Urothelium cell line (cell line): ENCODE results near the gene GIT2.
"Not testable (repeated sequence)": the region's sequence is repeated elsewhere in the genome, so short reads cannot be mapped to it uniquely, and the experiment has no call there.

Source experiments
- DNase-seq: peaks from one replicate; pipeline ENCODE4 v3.0.0; 2011; ENCODE audit warnings: low spot score, mixed read lengths
- FAIRE-seq: peaks from 2 replicates; lab custom pipeline; 2011; peaks lifted over from hg19 to GRCh38; lab: Jason Lieb, UNC

Gene GIT2

DNA sequence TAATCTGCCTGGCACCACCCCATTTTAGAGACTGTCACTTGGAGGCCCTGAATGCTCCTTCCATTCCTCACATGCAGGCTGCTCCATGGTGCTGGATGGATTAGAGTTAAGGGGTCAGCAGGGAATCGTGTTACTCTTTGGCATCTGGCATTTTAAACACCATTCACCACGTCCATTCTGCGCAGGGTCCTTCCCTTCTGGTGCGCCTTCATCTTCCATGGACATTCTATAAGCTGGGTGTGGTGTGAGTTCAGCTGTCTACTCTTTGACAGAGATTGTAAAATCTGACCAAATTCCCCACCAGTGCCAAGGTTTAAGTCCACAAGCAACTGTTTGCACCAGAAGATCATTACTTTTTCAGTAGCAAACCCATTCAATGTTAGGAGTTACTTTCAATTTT, 47.8 kb downstream of the GIT2 start:
- FAIRE-seq (no peak), DNase-seq (no peak)

DNA sequence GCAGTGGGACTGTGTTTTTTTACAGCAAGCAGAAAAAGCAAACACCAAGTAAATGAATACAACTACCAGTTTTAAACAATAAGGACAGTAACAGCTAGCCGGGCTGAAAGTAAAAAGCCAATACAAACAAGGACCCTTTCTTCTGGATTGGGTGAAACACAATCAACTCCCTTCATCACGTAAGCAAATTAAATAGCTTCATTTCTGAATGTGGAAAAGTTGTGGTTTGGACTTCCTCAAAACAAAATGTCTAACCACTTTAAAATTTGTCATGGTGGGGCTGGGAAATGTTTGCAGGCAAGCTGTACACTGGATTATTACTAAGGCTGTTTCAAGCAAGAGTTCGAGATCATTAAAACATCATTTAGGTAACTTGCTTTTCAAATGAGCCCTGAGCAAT, 48.6 kb downstream of the GIT2 start:
- no peak for DNase-seq
- no peak for FAIRE-seq

DNA sequence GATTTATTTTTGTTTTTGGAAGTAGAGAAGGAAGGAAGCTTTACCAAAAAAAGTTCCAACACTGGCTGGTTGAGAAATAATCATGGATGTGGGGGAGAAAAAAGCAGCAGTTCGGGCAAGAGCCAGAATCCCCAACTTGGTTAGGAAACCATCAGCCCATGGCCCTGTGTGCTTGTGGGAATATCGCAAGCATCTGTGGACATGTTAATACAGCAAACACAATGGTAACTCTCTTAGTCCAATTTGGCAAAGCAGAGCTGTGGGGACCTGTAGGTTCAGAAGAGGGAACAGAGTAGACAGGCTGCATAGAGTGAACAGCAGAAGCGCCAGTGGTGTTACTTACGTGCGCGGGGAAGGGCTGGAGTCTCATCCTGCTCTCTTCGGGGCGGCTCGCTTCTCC, 49.3 kb downstream of the GIT2 start:
- FAIRE-seq (no peak), DNase-seq (no peak)

DNA sequence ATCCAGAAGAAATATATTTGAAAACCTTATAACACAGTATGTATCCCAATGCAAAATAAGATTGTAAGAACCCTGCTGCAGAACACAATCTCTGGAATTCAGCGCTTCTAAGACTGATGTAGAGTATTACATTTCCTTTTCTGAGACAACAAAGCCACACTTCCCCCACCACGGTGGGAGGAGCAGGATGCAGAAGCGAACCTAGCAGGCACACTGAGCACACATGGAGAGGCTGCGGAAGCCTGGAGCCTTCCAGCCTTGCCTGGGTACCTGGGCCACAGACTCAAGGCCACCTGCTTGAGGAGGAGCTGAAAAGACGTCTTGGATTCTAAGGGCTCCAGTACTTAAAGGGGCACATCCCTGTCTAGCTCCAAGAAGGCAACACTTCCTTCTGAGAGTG, 49.7 kb downstream of the GIT2 start:
- DNase-seq (no peak), FAIRE-seq (no peak)

DNA sequence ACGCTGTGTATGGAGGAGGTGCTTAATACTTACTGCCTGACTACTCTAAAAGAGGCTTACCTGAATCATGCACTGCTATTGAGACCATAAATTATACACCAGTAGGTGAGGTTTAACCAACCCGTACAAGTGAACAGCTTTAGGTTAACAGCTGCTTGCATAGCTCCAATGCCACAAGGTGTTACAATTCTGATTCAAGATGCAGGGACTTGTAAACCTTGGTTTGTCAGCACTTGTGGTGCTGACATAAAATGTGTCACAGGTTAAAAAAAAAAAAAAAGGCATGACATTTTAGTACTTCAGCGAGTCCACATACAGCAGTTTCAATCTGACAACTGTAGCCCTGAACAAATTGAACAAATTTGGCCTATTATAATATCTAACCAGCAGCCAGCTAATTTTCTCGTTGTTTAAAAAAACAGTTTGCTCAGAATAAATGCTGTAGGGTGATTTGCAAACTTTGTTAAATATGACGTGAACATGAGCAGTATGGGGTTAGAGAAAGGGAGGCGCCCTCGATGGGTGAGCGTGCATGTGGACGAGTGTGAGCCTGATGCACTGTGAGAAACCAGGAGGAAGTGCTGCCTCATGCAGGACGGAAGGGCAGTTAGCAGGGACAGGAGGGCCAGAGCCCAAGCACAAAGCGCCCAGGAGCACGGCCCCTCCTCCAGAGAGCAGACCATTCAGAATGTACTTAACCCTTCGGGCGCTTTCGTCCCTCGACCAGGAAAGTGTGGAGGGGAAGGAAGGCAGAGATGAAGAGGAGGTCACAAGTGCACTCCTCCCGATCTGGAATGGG, 51.4 kb downstream of the GIT2 start:
- FAIRE-seq (no peak), DNase-seq (no peak)

DNA sequence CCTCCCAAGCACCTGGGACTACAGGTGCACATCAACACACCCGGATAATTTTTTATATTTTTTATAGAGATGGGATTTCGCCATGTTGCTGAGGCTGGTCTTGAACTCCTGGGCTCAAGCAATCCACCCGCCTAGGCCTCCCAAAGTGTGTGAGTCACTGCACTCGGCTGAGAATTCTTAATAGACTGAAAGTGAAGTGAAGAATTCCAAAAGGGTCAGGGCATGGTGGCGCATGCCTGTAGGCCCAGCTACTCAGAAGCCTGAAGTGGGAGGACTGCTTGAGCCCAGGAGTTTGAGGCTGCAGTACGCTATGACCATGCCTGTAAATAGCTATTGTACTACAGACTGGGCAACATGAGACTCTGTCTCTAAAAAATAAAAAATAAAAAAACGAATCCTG, 52.4 kb downstream of the GIT2 start:
- DNase-seq = no peak
- no peak for FAIRE-seq

DNA sequence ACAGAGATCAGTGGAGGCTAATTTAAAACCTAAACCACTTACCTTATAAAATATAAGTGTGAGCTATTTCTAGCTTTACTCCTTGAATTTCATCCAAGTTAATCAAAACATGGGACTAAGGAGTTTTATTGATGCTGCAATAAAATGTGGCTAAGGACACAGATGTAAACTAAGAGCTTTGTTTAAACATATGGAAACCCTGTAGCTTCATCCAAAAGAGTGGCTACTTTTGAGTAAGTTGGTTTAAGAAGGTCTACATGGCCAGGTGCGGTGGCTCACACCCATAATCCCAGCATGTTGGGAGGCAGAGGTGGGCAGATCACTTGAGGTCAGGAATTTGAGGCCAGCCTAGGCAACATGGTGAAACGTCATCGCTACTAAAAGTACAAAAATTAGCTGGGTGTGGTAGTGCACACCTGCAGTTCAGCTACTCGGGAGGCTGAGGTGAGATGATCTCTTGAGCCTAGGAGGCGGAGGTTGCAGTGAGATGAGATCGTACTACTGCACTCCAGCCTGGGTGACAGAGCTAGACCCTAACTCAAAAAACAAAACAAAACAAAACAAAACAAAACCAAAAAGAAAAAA, 55.7 kb downstream of the GIT2 start:
- DNase-seq (no peak), FAIRE-seq (no peak)

DNA sequence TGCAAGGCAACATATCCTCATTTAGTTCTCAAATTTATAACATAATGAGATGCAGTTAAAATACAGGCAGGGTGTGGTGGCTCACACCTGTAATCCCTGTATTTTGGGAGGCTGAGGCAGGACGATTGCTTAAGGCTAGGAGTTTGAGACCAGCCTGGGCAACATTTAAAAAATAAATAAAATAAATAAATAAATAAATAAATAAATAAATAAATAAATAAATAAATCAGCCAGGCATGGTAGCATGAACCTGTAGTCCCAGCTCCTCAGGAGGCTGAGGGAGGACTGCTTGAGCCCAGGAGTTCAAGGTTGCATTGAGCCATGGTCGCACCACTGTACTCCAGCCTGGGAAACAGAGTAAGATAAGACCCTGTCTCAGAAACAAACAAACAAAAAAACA, 56.7 kb downstream of the GIT2 start:
- DNase-seq = no peak
- FAIRE-seq = no peak

DNA sequence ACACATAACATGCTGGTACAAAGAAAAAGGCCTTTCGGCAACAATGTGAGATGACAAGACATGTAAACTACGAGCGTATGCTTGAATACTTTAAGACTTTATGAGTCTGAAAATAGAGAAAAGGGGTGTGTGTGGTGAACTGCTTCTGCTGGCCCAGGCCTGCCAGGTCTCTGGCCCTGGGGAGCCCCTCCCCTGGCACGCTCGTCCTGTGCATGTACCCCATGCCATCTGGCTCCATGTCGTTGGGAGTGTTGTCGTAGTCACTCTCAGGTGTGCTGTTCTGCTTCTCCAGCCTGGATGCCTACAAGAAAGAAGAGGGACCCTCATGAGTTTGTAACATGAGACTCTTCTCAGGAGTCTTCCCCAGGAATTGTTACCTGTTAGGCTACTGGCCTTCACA, 57.2 kb downstream of the GIT2 start:
- FAIRE-seq (no peak), DNase-seq (no peak)

DNA sequence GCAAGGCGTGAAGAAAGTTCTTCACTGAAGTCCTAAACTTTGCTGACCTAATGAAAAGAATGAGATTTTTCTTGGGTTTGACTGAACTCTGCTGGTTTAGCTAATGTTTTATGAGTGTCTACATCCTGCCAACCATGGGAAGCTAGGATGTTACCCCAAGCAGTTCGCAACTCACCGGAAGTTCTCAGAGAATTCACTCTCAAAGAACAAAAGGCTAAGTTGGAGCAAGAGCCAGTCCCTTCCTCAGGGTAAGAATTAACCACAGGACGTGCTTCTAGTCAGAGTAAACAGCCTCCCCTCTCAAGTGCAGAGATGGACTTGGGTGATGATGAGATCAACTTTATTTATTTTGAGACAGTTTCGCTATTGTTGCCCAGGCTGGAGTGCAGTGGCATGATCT, 58.8 kb downstream of the GIT2 start:
- DNase-seq (no peak), FAIRE-seq (no peak)

DNA sequence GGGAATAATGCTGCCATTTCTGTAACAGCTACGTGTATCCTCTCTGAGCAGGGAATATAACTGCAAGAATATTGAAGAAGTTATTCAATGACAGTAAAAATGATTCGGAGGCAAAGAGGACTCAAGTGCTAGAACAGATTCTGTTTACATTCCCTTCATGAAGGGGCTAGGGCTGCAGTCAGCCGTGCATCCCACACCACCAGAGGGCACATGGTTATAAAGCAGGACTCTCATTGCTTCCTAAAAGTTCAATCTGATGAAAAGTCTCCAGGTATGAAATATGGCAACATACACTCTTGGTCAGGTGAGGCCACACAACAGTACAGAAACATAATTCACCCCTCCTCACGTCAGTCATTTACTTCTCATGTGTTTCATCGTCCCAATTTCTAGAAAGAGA, 62.1 kb downstream of the GIT2 start:
- FAIRE-seq = no peak

DNA sequence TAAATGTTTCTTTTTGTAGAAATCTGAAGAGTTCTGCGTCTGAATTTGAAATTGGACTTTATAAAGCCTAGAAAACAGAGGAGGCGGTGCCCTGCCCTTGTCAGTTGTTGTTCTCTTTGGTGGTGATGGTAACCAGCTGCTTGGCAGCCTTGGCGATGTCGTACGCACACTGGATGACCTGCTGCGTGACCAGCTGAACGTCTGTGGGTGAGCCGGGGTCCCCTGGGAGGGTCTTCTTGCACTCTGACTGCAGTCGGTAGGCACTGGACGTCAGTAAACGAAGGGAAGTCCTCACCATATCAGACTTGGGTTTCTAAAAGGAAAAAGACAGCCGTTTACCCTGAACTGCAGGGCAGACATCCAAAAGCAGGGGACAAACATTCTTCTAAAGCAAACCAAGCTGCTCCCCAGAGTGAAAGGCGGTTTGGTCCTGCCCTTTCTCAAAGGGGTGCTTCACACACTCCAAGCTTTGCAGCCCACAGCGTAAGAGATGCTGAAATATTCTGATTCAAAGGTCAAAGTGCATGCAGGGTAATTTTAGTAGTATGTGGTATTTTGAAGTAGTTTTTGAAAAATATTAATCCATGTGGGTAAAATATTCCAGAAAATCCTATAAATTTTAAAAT, 63.2 kb downstream of the GIT2 start:
- no peak for DNase-seq
- no peak for FAIRE-seq

More for the DNA sequence above, 62.1 kb downstream of the GIT2 start:
- no peak for DNase-seq

DNA sequence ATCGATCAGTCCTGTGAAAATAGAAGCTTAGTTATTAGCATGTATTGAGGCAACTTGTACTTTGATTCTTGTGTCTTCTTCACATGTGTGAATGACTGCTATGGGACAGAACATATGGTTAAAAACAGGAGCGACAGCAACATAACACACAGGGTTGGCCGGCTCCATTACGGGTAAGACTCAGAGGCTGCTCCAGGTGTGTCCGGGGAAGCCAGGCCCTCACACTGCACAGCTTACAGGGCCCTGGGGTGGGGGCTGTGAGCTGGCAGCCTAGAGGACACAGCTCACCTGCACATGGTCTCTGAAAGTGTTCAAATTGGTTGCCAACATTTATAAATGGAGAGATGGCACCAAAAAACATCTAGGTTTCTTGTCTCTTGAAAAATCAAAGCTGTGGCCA, 65.0 kb downstream of the GIT2 start:
- FAIRE-seq (no peak), DNase-seq (no peak)

DNA sequence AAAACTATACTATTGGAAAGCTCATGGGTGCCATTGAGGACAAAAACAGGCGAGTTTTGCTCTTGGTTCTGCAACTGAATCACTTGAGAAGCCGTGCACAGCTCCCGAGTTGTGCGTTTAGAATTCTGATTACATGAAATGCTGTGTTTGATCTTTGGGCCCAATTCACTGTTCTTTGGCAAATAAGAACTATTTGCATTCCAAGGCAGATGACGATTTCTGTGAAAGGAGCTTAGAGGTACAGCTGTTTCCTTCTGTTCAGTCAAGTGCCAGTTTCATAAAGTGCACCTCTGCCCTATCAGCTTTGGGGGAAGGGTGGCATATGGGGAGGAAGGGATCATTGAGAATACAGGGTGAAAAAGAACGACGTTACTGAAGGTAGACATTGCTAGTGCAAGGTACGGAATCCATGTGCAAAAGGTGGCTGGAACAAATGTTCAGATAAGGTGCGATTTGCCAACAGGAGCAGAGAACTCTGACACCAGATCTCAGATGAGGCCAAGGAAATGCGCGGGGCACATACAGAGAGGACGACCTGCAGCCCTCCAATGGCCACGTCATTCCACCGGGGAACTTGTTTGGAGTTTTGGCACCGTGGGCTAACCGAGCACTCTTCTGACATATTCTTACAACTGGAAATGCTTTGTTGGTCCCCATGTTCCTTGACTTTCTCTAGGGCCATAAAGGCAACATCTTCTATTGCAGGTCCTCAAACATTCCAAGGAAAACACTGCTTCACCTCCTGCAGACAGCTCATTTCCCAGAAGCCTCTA, 66.0 kb downstream of the GIT2 start:
- no peak for FAIRE-seq
- no peak for DNase-seq

DNA sequence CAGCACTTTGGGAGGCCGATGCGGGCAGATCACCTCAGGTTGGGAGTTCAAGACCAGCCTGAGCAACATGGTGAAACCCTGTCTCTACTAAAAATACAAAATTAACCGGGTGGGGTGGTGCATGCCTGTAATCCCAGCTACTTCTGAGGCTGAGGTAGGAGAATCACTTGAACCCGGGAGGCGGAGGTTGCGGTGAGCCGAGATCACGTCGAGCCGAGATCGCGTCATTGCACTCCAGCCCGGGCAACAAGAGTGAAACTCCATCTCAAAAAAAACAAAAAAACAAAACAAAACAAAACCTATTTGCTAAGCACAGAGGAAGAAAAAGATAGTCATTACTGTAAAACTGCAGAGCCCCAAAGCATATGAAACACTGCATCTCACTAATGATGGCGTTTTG, 66.8 kb downstream of the GIT2 start:
- FAIRE-seq, DNase-seq: not testable (repeated sequence)

DNA sequence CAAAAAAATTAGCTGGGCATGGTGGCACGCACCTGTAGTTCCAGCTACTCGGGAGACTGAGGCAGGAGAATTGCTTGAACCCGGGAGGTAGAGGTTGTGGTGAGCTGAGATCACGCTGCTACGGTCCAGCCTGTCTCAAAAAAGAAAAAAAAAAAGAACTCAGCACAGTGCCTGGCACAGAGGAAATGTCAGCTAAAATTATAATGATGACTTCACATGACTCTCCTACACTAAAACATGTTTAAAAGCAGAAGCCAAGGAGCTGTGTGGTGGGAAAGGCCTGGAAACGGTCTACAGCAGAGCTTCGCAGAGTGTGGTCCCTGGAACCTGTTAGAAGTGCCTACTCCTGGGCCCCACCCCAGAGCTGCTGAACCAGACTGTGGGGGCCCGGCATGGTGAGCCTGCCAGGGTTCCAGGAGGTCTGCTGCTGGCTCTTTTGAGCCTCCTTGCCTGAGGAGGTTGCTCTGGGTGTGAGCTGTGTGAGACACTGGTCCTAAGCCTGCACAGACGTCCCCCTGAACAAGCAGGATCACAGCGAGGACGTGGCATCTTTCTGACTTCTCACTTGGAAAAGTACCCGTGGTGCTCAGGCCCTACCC, 68.0 kb downstream of the GIT2 start:
- FAIRE-seq (no peak), DNase-seq (no peak)

DNA sequence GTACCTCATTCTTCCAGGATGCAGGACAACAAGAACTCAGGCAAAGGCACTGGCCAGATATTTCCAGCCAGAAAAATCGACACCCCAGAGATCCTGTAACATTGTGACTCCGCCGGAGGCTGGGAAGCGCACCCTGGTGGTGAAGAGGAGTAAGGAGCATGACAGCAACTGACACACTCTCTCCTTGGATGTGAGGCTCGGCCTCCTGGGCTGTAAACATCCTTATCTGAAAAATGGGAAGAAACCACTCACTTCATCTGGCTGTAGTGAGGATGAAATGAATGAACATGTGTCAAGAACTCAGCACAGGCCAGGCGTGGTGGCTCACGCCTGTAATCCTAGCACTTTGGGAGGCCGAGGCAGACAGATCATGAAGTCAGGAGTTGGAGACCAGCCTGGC, 68.5 kb downstream of the GIT2 start:
- FAIRE-seq (no peak), DNase-seq (peak; percentile 55)

DNA sequence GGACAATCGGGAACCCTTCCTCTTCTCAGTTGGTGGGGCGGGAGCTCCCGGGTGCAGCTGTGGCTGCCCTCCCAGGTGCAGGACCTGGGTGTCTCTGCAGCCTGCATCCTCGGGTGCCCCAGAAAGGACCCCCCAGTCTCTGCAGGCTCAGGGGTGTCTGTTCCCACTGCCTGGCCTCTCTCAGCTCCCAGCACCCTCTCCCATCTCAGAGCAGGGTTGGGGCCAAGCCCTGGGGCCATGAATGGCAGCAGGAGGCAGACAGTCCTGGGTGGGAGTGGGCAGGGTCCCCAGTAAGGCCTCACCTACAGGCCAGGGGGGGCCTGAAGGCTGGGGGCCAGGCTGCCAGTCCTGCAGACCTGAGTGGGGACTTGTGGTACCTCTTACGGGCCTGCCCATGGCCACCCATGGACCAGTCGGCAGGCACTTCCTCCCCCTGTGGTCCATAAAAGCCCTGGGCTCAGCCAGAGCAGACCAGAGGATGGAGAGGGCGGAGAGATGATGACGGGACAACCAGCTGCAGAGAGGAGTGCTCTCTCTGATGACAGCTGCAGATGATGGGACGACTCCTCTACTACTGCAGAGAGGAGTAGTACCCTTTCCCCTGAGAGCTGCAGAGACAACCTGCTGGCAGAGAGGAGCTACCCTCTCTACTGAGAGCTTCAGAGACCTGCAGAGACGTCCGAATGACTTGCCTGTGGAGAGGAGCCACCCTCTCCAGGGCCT, 69.5 kb downstream of the GIT2 start:
- DNase-seq (no peak), FAIRE-seq (no peak)

DNA sequence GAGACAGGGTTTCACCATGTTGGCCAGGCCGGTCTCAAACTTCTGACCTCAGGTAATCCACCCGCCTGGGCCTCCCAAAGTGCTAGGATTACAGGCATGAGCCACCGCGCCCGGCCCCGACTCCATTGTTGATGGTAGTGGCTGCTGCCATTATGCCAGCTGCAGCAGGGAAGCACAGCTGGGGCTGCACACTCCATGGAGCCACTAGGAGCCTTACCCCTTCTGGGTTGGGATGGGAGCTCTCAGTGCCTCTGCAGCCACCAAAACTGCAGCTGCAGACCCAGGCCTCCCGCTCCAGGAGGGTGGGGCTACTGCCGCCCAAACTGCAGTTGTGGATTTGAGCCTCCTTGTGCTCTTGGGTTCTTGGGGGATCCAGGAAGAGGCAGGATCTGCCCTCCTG, 70.2 kb downstream of the GIT2 start:
- DNase-seq (no peak), FAIRE-seq (no peak)

DNA sequence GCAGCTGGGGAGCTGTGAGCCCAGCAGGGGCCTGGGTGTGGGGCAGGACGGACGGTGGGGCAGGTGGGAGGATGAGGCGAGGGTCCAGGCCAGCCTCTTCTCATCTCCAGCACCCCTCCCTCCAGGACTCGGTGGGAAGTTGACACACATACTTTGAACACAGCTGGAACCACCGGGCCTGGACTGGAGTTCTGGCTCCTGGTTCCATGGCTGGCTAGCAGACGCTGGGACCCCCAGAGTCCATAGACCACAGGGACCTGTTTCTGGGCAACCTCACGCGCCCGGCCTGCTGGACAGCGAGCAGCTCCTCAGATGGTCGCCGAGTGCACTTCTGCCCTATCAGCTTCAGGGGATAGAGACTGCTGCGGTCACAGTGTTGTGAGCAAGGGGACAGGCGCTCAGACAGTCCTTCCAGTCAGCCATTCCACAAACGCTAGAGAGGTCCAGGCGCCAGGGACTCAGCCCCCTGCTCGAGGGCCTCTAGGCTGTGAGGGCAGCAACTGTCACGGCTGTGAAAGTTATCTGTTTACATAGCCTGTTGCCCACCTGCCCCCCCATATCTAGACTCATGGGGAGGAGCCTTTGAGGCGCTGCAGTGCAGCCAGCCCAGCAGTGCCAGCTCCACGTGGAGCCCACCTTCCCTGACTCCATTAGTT, 70.9 kb downstream of the GIT2 start:
- no peak for DNase-seq
- FAIRE-seq = no peak
